ENCODE measurements around the gene DNAJC7.

The DNAJC7 gene

DNA sequence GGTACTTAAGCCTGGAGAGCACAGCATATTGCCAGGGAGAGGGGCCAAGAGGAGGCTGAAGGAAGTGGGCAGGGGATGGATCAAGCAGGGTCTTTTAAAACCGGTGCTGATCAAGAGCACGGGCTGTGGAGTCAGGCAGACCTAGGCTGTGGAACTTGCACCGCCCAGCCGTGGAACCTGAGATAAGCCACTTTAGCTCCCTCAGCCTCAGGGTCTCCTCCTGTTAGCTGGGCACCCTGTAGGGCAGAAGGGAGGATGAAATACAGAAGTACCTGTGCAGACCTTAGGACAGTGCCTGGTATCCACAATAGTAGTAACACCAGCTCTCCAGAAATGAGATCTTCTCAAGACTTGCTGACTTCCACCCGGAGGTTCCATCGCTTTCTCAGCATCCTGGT lies 77.5 kb downstream of the DNAJC7 start:
- no peak overlapping the region for H3K4me3 ChIP-seq (ENCODE audit: low read length)
- no peaks in the 10 kb centered on the region for H3K4me1 ChIP-seq (ENCODE audit: control insufficient read depth, low read depth, low read length)
- DNase-seq = no peak

DNA sequence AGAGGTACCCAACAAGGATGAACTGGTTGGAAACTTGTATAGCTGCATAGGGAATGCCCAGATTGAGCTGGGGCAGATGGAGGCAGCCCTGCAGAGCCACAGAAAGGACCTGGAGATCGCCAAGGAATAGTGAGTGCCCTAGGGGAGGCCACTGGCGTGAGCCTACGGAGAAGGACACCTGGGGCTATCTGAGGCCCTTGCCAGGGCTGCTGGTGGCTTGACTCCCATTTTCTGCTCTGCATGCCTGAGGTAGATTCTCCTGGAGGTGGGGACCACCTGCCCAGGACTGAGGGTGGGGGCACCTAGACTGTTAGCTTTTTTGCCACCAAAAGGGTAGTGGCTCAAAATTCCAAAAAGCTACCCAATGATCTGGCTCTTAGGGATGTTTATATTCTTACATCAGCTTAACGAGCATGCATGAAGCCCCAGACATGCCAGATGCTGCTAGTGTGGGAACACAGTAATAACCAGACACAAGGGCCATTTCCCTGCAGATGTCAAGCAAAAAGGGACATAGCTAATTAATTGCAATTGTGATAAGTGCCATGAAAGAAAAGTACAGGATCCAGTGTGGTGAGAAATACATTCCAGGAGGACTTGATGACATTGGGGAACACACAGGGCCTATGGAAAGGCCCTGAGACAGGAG lies 78.1 kb downstream of the DNAJC7 start:
- Histone ChIP-seq H3K79me2 (ENCODE audit: control insufficient read depth, insufficient read depth, low read length) (no peaks in the 10 kb centered on the region), H3K27ac (ENCODE audit: low read depth, low read length) (no peak overlapping the region), H3K4me1 (ENCODE audit: control insufficient read depth, low read depth, low read length) (no peaks in the 10 kb centered on the region), H3K9ac (ENCODE audit: low read length) (no peak overlapping the region), H3K56ac (ENCODE audit: low read length) (no peak overlapping the region), H2BK5ac (ENCODE audit: low read length) (no peak overlapping the region), H3K23ac (ENCODE audit: low read length) (no peak overlapping the region), H3K27me3 (ENCODE audit: insufficient read depth, low read length, poor library complexity) (no peaks in the 10 kb centered on the region), H4K8ac (ENCODE audit: low read depth, low read length) (no peak overlapping the region), H3K18ac (ENCODE audit: low read length) (no peak overlapping the region), H4K5ac (ENCODE audit: low read length) (no peak overlapping the region), H3K4me3 (ENCODE audit: low read length) (no peak overlapping the region), H3K4me2 (ENCODE audit: low read length) (no peak overlapping the region), H3K79me1 (ENCODE audit: low read length) (no peaks in the 10 kb centered on the region), H3K4ac (ENCODE audit: low read depth, low read length) (no peak overlapping the region), H2BK15ac (replicated peaks; ENCODE audit: low read depth) (no peak overlapping the region), H2AK5ac (ENCODE audit: low read length) (no peak overlapping the region), H2BK120ac (ENCODE audit: low read depth, low read length) (no peak overlapping the region), H3K36me3 (ENCODE audit: control insufficient read depth, insufficient read depth, low read length) (no peaks in the 10 kb centered on the region)
- no peak for DNase-seq
- no CpG with 5 or more reads among the region's 4 CpGs for WGBS (ENCODE audit: extremely low coverage, insufficient coverage, low lambda C conversion rate)

More for the DNA sequence above, 77.5 kb downstream of the DNAJC7 start:
- H2BK15ac ChIP-seq (replicated peaks; ENCODE audit: low read depth) = no peak overlapping the region
- no peaks in the 10 kb centered on the region for H3K79me2 ChIP-seq (ENCODE audit: control insufficient read depth, insufficient read depth, low read length)
- WGBS (ENCODE audit: extremely low coverage, insufficient coverage, low lambda C conversion rate) = no CpG with 5 or more reads among the region's 6 CpGs
- no peak overlapping the region for H4K8ac ChIP-seq (ENCODE audit: low read depth, low read length)
- no peak overlapping the region for H3K4me2 ChIP-seq (ENCODE audit: low read length)
- H3K9ac ChIP-seq (ENCODE audit: low read length) = no peak overlapping the region
- H2BK5ac ChIP-seq (ENCODE audit: low read length) = no peak overlapping the region
- no peak overlapping the region for H3K18ac ChIP-seq (ENCODE audit: low read length)
- H3K27me3 ChIP-seq (ENCODE audit: insufficient read depth, low read length, poor library complexity) = no peaks in the 10 kb centered on the region
- H3K56ac ChIP-seq (ENCODE audit: low read length) = no peak overlapping the region
- H3K4ac ChIP-seq (ENCODE audit: low read depth, low read length) = no peak overlapping the region
- no peak overlapping the region for H3K23ac ChIP-seq (ENCODE audit: low read length)
- no peak overlapping the region for H4K5ac ChIP-seq (ENCODE audit: low read length)
- no peaks in the 10 kb centered on the region for H3K36me3 ChIP-seq (ENCODE audit: control insufficient read depth, insufficient read depth, low read length)
- H2AK5ac ChIP-seq (ENCODE audit: low read length) = no peak overlapping the region
- no peak overlapping the region for H2BK120ac ChIP-seq (ENCODE audit: low read depth, low read length)
- H3K27ac ChIP-seq (ENCODE audit: low read depth, low read length) = no peak overlapping the region
- H3K79me1 ChIP-seq (ENCODE audit: low read length) = no peaks in the 10 kb centered on the region

DNA sequence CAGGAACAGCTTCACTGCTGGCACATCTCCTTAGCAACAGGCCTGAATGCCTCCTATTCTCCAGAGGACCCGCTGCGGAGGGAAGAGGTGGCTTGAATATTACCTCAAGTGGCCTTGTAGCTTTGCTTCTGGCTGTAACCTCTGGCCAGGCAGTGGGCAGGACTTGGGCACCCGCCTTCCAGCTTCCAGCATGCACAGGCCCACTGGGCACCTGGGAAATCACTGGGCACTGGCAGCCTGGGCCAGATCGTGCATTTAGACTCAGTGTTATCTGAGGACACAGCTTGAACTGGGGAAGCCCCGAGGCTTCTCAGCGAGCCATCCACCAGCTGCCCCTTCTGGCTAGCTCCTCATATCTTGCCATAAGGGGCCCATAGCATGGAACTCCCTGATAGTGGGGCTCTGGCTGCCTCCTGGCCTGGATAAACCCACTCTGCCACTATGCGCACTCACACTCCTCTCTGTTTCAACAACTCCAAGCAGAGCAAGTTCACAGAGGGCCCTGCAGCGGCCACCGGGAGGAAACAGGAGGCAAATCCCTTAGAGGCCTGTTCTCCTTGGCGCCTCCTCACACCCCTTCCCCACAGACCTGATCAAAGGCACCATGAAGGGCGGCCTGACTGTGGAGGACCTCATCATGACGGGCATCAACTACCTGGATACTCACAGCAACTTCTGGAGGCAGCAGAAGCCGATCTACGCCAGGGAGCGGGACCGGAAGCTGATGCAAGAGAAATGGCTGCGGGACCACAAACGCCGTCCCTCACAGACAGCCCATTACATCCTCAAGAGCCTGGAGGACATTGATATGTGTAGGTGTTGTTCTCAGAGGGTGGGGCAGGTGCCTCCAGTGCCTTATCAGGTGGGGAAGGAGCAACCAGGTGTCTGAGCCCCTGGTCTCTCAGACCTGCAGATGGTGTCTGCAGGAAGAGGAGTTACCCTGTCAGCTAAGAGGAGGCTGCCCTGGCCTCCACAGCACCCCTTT lies 79.0 kb downstream of the DNAJC7 start:
- H2BK5ac ChIP-seq (ENCODE audit: low read length) = no peak overlapping the region
- no CpG with 5 or more reads among the region's 19 CpGs for WGBS (ENCODE audit: extremely low coverage, insufficient coverage, low lambda C conversion rate)
- no peak for DNase-seq
- no peak overlapping the region for H4K5ac ChIP-seq (ENCODE audit: low read length)
- H3K56ac ChIP-seq (ENCODE audit: low read length) = peak overlapping the region; percentile 7
- H3K4me3 ChIP-seq (ENCODE audit: low read length) = no peak overlapping the region
- no peak overlapping the region for H3K4ac ChIP-seq (ENCODE audit: low read depth, low read length)
- no peak overlapping the region for H3K9ac ChIP-seq (ENCODE audit: low read length)
- no peaks in the 10 kb centered on the region for H3K36me3 ChIP-seq (ENCODE audit: control insufficient read depth, insufficient read depth, low read length)
- no peak overlapping the region for H3K4me2 ChIP-seq (ENCODE audit: low read length)
- H3K79me1 ChIP-seq (ENCODE audit: low read length) = no peaks in the 10 kb centered on the region
- no peak overlapping the region for H2BK15ac ChIP-seq (replicated peaks; ENCODE audit: low read depth)
- H3K79me2 ChIP-seq (ENCODE audit: control insufficient read depth, insufficient read depth, low read length) = no peaks in the 10 kb centered on the region
- H3K18ac ChIP-seq (ENCODE audit: low read length) = no peak overlapping the region
- no peaks in the 10 kb centered on the region for H3K27me3 ChIP-seq (ENCODE audit: insufficient read depth, low read length, poor library complexity)
- H4K8ac ChIP-seq (ENCODE audit: low read depth, low read length) = no peak overlapping the region
- no peaks in the 10 kb centered on the region for H3K4me1 ChIP-seq (ENCODE audit: control insufficient read depth, low read depth, low read length)
- no peak overlapping the region for H2BK120ac ChIP-seq (ENCODE audit: low read depth, low read length)
- no peak overlapping the region for H3K23ac ChIP-seq (ENCODE audit: low read length)
- no peak overlapping the region for H3K27ac ChIP-seq (ENCODE audit: low read depth, low read length)
- no peak overlapping the region for H2AK5ac ChIP-seq (ENCODE audit: low read length)

DNA sequence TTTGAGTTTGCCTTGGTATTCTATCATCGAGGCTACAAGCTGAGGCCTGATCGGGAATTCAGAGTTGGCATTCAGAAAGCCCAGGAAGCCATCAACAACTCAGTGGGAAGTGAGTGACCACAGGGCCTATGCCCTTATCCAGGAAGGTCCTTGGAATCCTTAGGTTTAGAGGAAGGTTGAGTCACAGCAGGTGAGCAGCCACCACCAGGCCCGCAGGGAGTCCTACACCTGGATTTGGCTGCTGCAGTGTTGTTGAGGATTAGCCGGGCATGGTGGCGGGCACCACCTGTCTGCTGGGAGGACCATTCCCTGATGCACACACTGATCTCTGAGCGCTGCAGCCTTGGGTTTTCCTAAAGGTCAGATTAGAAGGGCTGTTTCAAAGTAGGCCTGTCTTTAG lies 81.6 kb downstream of the DNAJC7 start:
- H2BK5ac ChIP-seq (ENCODE audit: low read length) = no peak overlapping the region
- no peak overlapping the region for H2BK15ac ChIP-seq (replicated peaks; ENCODE audit: low read depth)
- DNase-seq = no peak
- no peak overlapping the region for H2BK120ac ChIP-seq (ENCODE audit: low read depth, low read length)
- H3K79me1 ChIP-seq (ENCODE audit: low read length) = no peaks in the 10 kb centered on the region
- H3K18ac ChIP-seq (ENCODE audit: low read length) = no peak overlapping the region
- H3K36me3 ChIP-seq (ENCODE audit: control insufficient read depth, insufficient read depth, low read length) = no peaks in the 10 kb centered on the region
- no peaks in the 10 kb centered on the region for H3K4me1 ChIP-seq (ENCODE audit: control insufficient read depth, low read depth, low read length)
- no peaks in the 10 kb centered on the region for H3K79me2 ChIP-seq (ENCODE audit: control insufficient read depth, insufficient read depth, low read length)
- no peak overlapping the region for H4K5ac ChIP-seq (ENCODE audit: low read length)
- no peaks in the 10 kb centered on the region for H3K27me3 ChIP-seq (ENCODE audit: insufficient read depth, low read length, poor library complexity)
- H3K27ac ChIP-seq (ENCODE audit: low read depth, low read length) = no peak overlapping the region
- H3K9ac ChIP-seq (ENCODE audit: low read length) = no peak overlapping the region
- H3K4ac ChIP-seq (ENCODE audit: low read depth, low read length) = no peak overlapping the region
- no peak overlapping the region for H2AK5ac ChIP-seq (ENCODE audit: low read length)
- WGBS (ENCODE audit: extremely low coverage, insufficient coverage, low lambda C conversion rate) = no CpG with 5 or more reads among the region's 6 CpGs
- no peak overlapping the region for H4K8ac ChIP-seq (ENCODE audit: low read depth, low read length)
- no peak overlapping the region for H3K23ac ChIP-seq (ENCODE audit: low read length)
- no peak overlapping the region for H3K4me3 ChIP-seq (ENCODE audit: low read length)
- no peak overlapping the region for H3K4me2 ChIP-seq (ENCODE audit: low read length)
- H3K56ac ChIP-seq (ENCODE audit: low read length) = peak overlapping the region; percentile 2

DNA sequence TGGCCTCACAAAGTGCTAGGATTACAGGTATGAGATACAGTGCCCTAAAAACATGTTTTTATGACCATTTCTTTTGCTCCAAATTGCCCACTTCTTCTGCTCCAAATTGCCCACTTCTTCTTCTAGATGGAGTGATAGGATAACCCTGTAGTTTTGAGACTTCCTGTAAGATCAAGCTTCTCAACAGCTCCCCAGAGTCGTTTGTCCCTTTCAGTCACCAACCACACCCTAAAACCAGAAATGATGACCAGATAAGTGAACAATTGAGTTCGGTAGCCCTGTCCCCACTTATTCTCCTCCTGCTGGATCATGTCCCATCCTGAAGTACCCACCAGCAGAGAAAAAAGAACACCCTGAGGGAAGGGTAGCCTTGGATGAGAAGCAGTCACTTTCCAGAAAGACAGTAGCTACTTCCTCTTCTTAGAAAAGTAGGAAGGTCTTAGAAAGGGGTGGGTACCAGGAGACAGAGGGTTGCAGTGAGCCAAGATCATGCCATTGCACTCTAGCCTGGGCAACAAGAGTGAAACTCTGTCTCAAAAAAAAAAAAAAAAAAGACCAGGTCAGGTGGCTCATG lies 84.3 kb downstream of the DNAJC7 start:
- H3K79me2 ChIP-seq (ENCODE audit: control insufficient read depth, insufficient read depth, low read length) = no peaks in the 10 kb centered on the region
- no peak overlapping the region for H3K9ac ChIP-seq (ENCODE audit: low read length)
- H2BK15ac ChIP-seq (replicated peaks; ENCODE audit: low read depth) = no peak overlapping the region
- no peak overlapping the region for H2AK5ac ChIP-seq (ENCODE audit: low read length)
- H3K18ac ChIP-seq (ENCODE audit: low read length) = no peak overlapping the region
- H3K27me3 ChIP-seq (ENCODE audit: insufficient read depth, low read length, poor library complexity) = no peaks in the 10 kb centered on the region
- no peak overlapping the region for H2BK5ac ChIP-seq (ENCODE audit: low read length)
- H4K8ac ChIP-seq (ENCODE audit: low read depth, low read length) = no peak overlapping the region
- no peak overlapping the region for H3K4me3 ChIP-seq (ENCODE audit: low read length)
- no peak overlapping the region for H3K4ac ChIP-seq (ENCODE audit: low read depth, low read length)
- no peak overlapping the region for H2BK120ac ChIP-seq (ENCODE audit: low read depth, low read length)
- no peaks in the 10 kb centered on the region for H3K4me1 ChIP-seq (ENCODE audit: control insufficient read depth, low read depth, low read length)
- H3K79me1 ChIP-seq (ENCODE audit: low read length) = no peaks in the 10 kb centered on the region
- H3K27ac ChIP-seq (ENCODE audit: low read depth, low read length) = no peak overlapping the region
- no peak overlapping the region for H4K5ac ChIP-seq (ENCODE audit: low read length)
- no peak overlapping the region for H3K4me2 ChIP-seq (ENCODE audit: low read length)
- no peak for DNase-seq
- no peak overlapping the region for H3K23ac ChIP-seq (ENCODE audit: low read length)
- no peaks in the 10 kb centered on the region for H3K36me3 ChIP-seq (ENCODE audit: control insufficient read depth, insufficient read depth, low read length)
- no peak overlapping the region for H3K56ac ChIP-seq (ENCODE audit: low read length)
- no CpG with 5 or more reads among the region's 2 CpGs for WGBS (ENCODE audit: extremely low coverage, insufficient coverage, low lambda C conversion rate)
